Activated CD8-positive, alpha-beta memory T cell treated with anti-CD3 and anti-CD28 coated beads for 4 hours (primary cell): ENCODE data around the gene HOXC13.

Experiments used
- DNase-seq, 2 donors: peaks; one replicate each; pipeline ENCODE4 v3.0.0-alpha.2; 2020; ENCODE audit warnings: low read depth in 2 of 2

HOXC13 gene

GRCh38 chr12:53955036-53955775 lies 16.6 kb downstream of the HOXC13 start:
- no peak for DNase-seq

GRCh38 chr12:53955776-53956250 lies 17.2 kb downstream of the HOXC13 start:
- no peak for DNase-seq

GRCh38 chr12:53956251-53956887 lies 17.7 kb downstream of the HOXC13 start:
- DNase-seq: no peak

- DNase-seq: no peak
Observed at GRCh38 chr12:53956914-53957536, 18.4 kb downstream of the HOXC13 start.

- DNase-seq: no peak
Observed at GRCh38 chr12:53958128-53958527, 19.5 kb downstream of the HOXC13 start.

GRCh38 chr12:53959314-53959713 lies 20.7 kb downstream of the HOXC13 start:
- no peak for DNase-seq

- no peak for DNase-seq
Observed at GRCh38 chr12:53960187-53961024, 21.8 kb downstream of the HOXC13 start.

GRCh38 chr12:53961025-53961761 lies 22.6 kb downstream of the HOXC13 start:
- DNase-seq: no peak

- no peak for DNase-seq
Observed at GRCh38 chr12:53963005-53963404, 24.4 kb downstream of the HOXC13 start.

- no peak for DNase-seq
Observed at GRCh38 chr12:53963434-53964314, 25.0 kb downstream of the HOXC13 start.

GRCh38 chr12:53964315-53964713 lies 25.7 kb downstream of the HOXC13 start:
- DNase-seq: no peak

GRCh38 chr12:53965281-53966084 lies 26.9 kb downstream of the HOXC13 start:
- no peak for DNase-seq

- DNase-seq: no peak
Observed at GRCh38 chr12:53966085-53966384, 27.4 kb downstream of the HOXC13 start.

- no peak for DNase-seq
Observed at GRCh38 chr12:53966385-53967133, 27.9 kb downstream of the HOXC13 start.

- no peak for DNase-seq
Observed at GRCh38 chr12:53967421-53967925, 28.8 kb downstream of the HOXC13 start.

- no peak for DNase-seq
Observed at GRCh38 chr12:53968214-53969127, 29.8 kb downstream of the HOXC13 start.

GRCh38 chr12:53969588-53970259 lies 31.1 kb downstream of the HOXC13 start:
- DNase-seq: no peak
